Activated CD4-positive, alpha-beta T cell treated with anti-CD3 and anti-CD28 coated beads, Interleukin-2, Interleukin-6, amounts not matched to agents 100 ng/mL and 50 ng/mL, durations not matched to agents 16 hours and 8 hours (primary cell): ENCODE data around the gene CREB3L1.
"Not testable (repeated sequence)": the region's sequence is repeated elsewhere in the genome, so short reads cannot be mapped to it uniquely, and the experiment has no call there.

Experiments
- DNase-seq: peaks from one replicate; pipeline ENCODE4 v3.0.0-alpha.2; 2020

CREB3L1 gene

GRCh38 chr11:46248289-46249102 is 29.0 kb upstream of the CREB3L1 start:
- DNase-seq: peak; percentile 26

- DNase-seq: no peak
Measured at GRCh38 chr11:46249103-46249937, 28.1 kb upstream of the CREB3L1 start.

GRCh38 chr11:46249938-46250744 is 27.3 kb upstream of the CREB3L1 start:
- no peak for DNase-seq

- no peak for DNase-seq
Measured at GRCh38 chr11:46250745-46251052, 26.8 kb upstream of the CREB3L1 start.

- no peak for DNase-seq
Measured at GRCh38 chr11:46251954-46252353, 25.5 kb upstream of the CREB3L1 start.

GRCh38 chr11:46252373-46252914 is 25.0 kb upstream of the CREB3L1 start:
- DNase-seq: no peak

- DNase-seq: no peak
Measured at GRCh38 chr11:46253258-46254132, 24.0 kb upstream of the CREB3L1 start.

- no peak for DNase-seq
Measured at GRCh38 chr11:46254133-46254491, 23.4 kb upstream of the CREB3L1 start.

GRCh38 chr11:46256540-46257001 is 20.9 kb upstream of the CREB3L1 start:
- DNase-seq: no peak

- not testable (repeated sequence) for DNase-seq
Measured at GRCh38 chr11:46259347-46259746, 18.1 kb upstream of the CREB3L1 start.

- DNase-seq: no peak
Measured at GRCh38 chr11:46259971-46260560, 17.4 kb upstream of the CREB3L1 start.

- DNase-seq: no peak
Measured at GRCh38 chr11:46263120-46263519, 14.3 kb upstream of the CREB3L1 start.

GRCh38 chr11:46264030-46264429 is 13.4 kb upstream of the CREB3L1 start:
- no peak for DNase-seq

GRCh38 chr11:46264976-46265375 is 12.5 kb upstream of the CREB3L1 start:
- DNase-seq: no peak

GRCh38 chr11:46265764-46266163 is 11.7 kb upstream of the CREB3L1 start:
- no peak for DNase-seq

- no peak for DNase-seq
Measured at GRCh38 chr11:46267930-46268329, 9.5 kb upstream of the CREB3L1 start.

- DNase-seq: no peak
Measured at GRCh38 chr11:46270684-46271083, 6.8 kb upstream of the CREB3L1 start.

GRCh38 chr11:46271407-46271806 is 6.1 kb upstream of the CREB3L1 start:
- no peak for DNase-seq

GRCh38 chr11:46271875-46272815 is 5.3 kb upstream of the CREB3L1 start:
- DNase-seq: no peak

GRCh38 chr11:46272816-46273427 is 4.5 kb upstream of the CREB3L1 start:
- DNase-seq: no peak
